Uterus (tissue), 4 donors: Measurements from ENCODE around the gene CCHCR1. TPM values are rescaled to one million over a fixed set of nuclear protein-coding genes. Genes with fewer than 3 reads are reported as not detected.
"Not testable (repeated sequence)": the region's sequence is repeated elsewhere in the genome, so short reads cannot be mapped to it uniquely, and the experiment has no call there.

Source experiments
- DNase-seq, 2 donors: peaks; one replicate each; pipeline ENCODE4 v3.0.0-alpha.2; 2019 to 2020
- H3K27ac ChIP-seq, 2 donors: fragments of 200-600 bp; sonication (generic); 1 replicate in 1 of 2; 2 replicates in 1 of 2; pipeline ENCODE4 v1.5.1; 2016 to 2018
- H3K27me3 ChIP-seq, 2 donors: fragments of 200-600 bp; sonication (generic); one replicate each; pipeline ENCODE4 v1.5.1; 2018 to 2019; ENCODE audit warnings: control low read depth in 1 of 2
- H3K36me3 ChIP-seq, 2 donors: fragments of 200-600 bp; sonication (generic); one replicate each; pipeline ENCODE4 v1.5.1; 2019; ENCODE audit warnings: control low read depth in 1 of 2
- H3K4me1 ChIP-seq, 2 donors: fragments of 200-600 bp; sonication (generic); one replicate each; pipeline ENCODE4 v1.5.1; 2018 to 2019; ENCODE audit warnings: control low read depth in 1 of 2
- H3K4me3 ChIP-seq, 2 donors: fragments of 200-600 bp; sonication (generic); 1 replicate in 1 of 2; 2 replicates in 1 of 2; pipeline ENCODE4 v1.5.1; 2018 to 2019; ENCODE audit warnings: mild to moderate bottlenecking in 1 of 2
- H3K9me3 ChIP-seq, 2 donors: fragments of 200-600 bp; sonication (generic); one replicate each; pipeline ENCODE4 v1.5.1; 2019; ENCODE audit warnings: control low read depth in 1 of 2
- POLR2A ChIP-seq, 2 donors: fragments of 450-650 bp; IDR thresholded peaks; one replicate each; pipeline ENCODE4 v1.6.1; 2016; ENCODE audit warnings: antibody characterized with exemption in 2 of 2, mild to moderate bottlenecking in 1 of 2, moderate library complexity in 1 of 2
- intact Hi-C: fragments of 100-400 bp; cut with DNase I; formaldehyde crosslinking; loops from one replicate; pipeline ENCODE4 v1.15.1; 2023; ENCODE audit warnings: low total_unique reads
- total RNA-seq, 4 donors: library from RNA; depleted of rRNA in 3 of 4; stranded (reverse); fragments of >200 nt in 3 of 4; gene quantifications; one replicate each; pipeline versions ENCODE4 v1.1.0 to v1.2.4, GENCODE V29; 2014 to 2023
- TF ChIP-seq, protein P1 (sequence below), 4 experiments: fragments of 200-600 bp in 2 of 4; fragments of 450-650 bp in 2 of 4; sonication (generic) in 2 of 4; IDR thresholded peaks; one replicate each; pipeline ENCODE4 v1.5.1; 2016 to 2019; ENCODE audit warnings: antibody characterized with exemption in 4 of 4, mild to moderate bottlenecking in 2 of 4, moderate library complexity in 1 of 4
- donor health status: DM: yes; HTN: yes; CAD: no.

Gene CCHCR1
- total RNA-seq, 4 donors from 2014 or later: 0.59 to 28.1 (median 12.5) TPM

DNA sequence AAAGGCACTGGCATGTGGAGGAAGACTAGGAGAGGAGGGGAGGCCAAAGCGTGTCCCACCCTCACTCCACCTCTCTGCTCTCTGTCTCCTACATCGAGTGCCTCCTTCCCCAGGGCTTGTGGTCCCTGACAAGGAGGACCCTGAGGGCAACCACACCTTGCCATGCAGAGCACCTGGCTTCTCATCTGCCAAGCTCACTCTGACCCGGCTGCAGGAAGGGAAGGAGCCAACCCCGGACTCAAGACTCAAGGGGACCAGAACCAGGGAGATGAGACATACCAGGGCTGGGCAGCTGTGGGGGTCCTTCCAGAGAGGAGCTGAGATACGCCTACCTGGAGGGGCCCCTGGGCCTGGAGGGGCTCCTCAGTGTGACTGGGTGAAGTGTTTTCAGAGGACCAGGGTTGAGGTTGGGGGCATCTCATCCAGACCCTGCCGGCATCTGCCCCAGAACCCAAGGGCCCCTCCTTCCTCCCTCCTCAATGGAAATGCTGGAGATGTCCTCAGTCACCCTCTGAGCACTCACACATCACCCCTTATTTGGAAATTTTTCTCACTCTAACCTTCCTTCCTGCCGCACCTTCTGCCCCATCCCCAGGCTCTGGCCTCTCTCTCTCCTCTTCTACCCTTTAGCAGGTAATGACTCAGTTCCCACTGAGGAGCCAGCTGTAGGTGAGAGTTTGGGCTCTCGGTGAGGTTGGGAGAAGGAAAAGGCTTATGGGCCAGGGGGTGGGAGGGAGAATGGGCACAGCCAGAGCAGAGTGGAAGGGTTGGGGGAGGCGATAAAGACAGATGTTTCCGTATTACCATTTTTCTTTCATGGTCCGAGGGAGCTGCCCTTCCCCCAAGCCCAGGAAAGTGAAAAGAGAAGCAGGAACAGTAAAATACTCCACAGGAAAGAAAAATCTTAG, 44.9 kb upstream of the CCHCR1 start:
- Histone ChIP-seq H3K4me3 (no peak overlapping the region), H3K36me3 (no peaks in the 10 kb centered on the region), H3K9me3 (no peaks in the 10 kb centered on the region), H3K27ac (peak overlapping the region; percentile 83 to 94), H3K4me1 (peaks cover 6% of the 10 kb centered on the region in 2 donors), H3K27me3 (no peaks in the 10 kb centered on the region)
- intact Hi-C loops: no loop called here
- no peak for DNase-seq
- TF ChIP-seq, protein P1, sequence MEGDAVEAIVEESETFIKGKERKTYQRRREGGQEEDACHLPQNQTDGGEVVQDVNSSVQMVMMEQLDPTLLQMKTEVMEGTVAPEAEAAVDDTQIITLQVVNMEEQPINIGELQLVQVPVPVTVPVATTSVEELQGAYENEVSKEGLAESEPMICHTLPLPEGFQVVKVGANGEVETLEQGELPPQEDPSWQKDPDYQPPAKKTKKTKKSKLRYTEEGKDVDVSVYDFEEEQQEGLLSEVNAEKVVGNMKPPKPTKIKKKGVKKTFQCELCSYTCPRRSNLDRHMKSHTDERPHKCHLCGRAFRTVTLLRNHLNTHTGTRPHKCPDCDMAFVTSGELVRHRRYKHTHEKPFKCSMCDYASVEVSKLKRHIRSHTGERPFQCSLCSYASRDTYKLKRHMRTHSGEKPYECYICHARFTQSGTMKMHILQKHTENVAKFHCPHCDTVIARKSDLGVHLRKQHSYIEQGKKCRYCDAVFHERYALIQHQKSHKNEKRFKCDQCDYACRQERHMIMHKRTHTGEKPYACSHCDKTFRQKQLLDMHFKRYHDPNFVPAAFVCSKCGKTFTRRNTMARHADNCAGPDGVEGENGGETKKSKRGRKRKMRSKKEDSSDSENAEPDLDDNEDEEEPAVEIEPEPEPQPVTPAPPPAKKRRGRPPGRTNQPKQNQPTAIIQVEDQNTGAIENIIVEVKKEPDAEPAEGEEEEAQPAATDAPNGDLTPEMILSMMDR (IDR thresholded peaks at IDR 0.05): no peak
- no peak for TF ChIP-seq POLR2A (IDR thresholded peaks at IDR 0.05)

DNA sequence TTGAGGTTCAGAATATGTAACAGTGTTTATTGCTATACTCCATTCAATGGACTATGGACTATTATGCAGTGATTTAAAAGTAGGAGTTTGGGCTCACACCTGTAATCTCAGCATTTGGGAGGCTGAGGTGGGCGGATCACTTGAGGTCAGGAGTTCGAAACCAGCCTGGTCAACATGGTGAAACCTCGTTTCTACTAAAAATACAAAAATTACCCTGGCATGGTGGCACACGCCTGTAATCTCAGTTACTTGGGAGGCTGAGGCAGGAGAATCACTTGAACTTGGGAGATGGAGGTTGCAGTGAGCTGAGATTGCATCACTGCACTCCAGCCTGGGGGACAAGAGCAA, 41.5 kb upstream of the CCHCR1 start:
- not testable (repeated sequence) for H3K4me1 ChIP-seq, H3K4me3 ChIP-seq, H3K9me3 ChIP-seq, H3K27me3 ChIP-seq, H3K36me3 ChIP-seq, DNase-seq
- intact Hi-C loops: loop anchor here (10.0 kb wide), 1 partner anchor 156 kb away; the partner anchor contains the start of gene HLA-B
- peak overlapping the region; percentile 92 to 95 for H3K27ac ChIP-seq

DNA sequence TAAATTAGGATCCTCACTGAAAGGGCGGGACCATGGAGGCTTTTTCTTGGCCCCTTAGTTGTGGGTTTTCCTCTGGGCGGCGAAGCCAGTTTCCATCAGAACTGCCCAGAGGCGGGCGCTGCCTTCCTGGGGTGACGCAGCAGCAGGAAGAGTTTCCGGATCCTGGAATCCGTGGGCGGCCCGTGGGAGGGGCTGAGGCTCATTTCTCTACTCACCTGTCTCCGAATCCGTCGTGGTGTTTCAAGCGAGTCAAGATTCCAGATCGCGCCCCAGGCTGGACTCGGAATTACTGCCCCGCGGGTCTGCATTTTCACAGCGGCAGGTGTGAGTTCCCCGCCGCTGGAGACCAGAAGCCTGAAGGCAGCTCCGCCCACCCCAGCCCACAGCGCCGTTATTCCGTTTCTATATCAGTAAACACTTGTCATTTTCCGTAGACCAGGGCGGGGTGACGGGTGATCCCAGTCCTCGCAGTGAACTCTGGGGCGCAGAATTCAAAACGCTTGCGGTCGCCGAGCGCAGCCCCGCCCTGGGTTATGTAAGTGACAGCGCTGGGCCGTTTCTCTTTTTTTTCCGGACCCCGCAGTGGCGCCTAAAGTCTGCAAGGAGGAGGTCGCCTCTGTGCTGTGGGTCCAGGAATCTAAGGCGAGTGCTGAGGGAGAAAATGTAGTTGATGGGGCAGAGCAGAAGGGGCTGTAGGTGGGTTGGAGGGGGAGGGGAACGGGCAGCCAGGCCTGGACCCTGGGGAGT, 40.1 kb upstream of the CCHCR1 start:
- TF ChIP-seq, protein P1 (IDR thresholded peaks at IDR 0.05): no peak
- peak; percentile 70 to 75 for TF ChIP-seq POLR2A (IDR thresholded peaks at IDR 0.05)
- H3K27me3 ChIP-seq: no peaks in the 10 kb centered on the region
- intact Hi-C loops: loop anchor here (10.0 kb wide), 1 partner anchor 157 kb away; the partner anchor contains the start of gene HLA-B
- DNase-seq: peak; percentile 89 to 91
- H3K4me3 ChIP-seq: peak overlapping the region; percentile 48 to 79
- no peaks in the 10 kb centered on the region for H3K4me1 ChIP-seq
- H3K36me3 ChIP-seq: no peaks in the 10 kb centered on the region
- peak overlapping the region; percentile 92 to 95 for H3K27ac ChIP-seq
- H3K9me3 ChIP-seq: no peaks in the 10 kb centered on the region

DNA sequence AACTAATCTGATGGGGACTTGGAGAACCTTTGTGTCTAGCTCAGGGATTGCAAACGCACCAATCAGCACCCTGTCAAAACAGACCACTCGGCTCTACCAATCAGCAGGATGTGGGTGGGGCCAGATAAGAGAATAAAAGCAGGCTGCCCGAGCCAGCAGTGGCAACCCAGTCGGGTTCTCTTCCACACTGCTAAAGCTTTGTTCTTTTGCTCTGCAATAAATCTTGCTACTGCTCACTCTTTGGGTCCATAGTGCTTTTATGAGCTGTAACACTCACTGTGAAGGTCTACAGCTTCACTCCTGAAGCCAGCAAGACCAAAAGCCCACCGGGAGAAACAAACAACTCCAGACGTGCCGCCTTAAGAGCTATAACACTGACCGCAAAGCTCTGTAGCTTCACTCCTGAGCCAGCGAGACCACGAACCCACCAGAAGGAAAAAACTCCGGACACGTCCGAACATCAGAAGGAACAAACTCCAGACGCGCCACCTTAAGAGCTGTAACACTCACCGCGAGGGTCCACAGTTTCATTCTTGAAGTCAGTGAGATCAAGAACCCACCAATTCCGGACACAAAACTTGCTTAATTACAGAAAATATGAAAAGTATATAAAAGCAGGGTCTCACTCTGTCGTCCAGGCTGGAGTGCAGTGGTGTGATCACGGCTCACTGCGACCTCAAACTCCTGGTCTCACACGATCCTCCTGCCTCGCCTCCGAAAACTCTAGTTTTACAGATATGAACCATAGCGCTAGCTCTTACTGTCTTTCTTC, 38.8 kb upstream of the CCHCR1 start:
- not testable (repeated sequence) for DNase-seq, H3K27me3 ChIP-seq, H3K9me3 ChIP-seq, H3K36me3 ChIP-seq, H3K4me1 ChIP-seq
- peak overlapping the region; percentile 92 to 95 for H3K27ac ChIP-seq
- intact Hi-C loops: loop anchor here (10.0 kb wide), 1 partner anchor 158 kb away; the partner anchor contains the start of gene HLA-B
- peak overlapping the region; percentile 48 to 79 for H3K4me3 ChIP-seq

DNA sequence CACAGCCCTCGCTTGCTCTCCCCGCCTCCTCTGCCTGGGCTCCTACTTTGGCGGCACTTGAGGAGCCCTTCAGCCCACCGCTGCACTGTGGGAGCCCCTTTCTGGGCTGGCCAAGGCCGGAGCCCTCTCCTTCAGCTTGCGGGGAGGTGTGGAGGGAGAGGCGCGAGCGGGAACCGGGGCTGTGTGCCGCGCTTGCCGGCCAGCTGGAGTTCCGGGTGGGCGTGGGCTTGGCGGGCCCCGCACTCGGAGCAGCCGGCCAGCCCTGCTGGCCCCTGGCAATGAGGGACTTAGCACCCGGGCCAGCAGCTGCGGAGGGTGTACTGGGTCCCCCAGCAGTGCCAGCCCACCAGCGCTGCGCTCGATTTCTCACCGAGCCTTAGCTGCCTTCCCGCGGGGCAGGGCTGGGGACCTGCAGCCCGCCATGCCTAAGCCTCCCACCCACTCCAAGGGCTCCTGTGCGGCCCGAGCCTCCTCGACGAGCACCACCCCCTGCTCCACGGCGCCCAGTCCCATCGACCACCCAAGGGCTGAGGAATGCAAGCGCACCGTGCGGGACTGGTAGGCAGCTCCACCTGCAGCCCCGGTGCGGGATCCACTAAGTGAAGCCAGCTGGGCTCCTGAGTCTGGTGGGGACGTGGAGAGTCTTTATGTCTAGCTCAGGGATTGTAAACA, 37.8 kb upstream of the CCHCR1 start:
- not testable (repeated sequence) for H3K36me3 ChIP-seq, H3K4me3 ChIP-seq, H3K9me3 ChIP-seq, H3K27me3 ChIP-seq, DNase-seq, H3K27ac ChIP-seq, H3K4me1 ChIP-seq
- intact Hi-C loops: loop anchor here (10.0 kb wide), 1 partner anchor 159 kb away; the partner anchor contains the start of gene HLA-B
